B cell (primary cell): ENCODE measurements around the gene EVI2B. TPM values are rescaled to one million over a fixed set of nuclear protein-coding genes. Genes with fewer than 3 reads are reported as not detected.

ENCODE experiments used
- ATAC-seq: fragments of 200-7000 bp; cut with Tn5 transposase; one replicate; pipeline ENCODE4 v1.10.0; 2021; ENCODE audit warnings: low read depth, mild to moderate bottlenecking, moderate number of reproducible peaks, moderate library complexity
- CTCF ChIA-PET: fragments of 350-600 bp; sonication (Branson Sonifier 250); formaldehyde crosslinking; loops from one replicate; lab custom pipeline; 2021; ENCODE audit warnings: antibody characterized with exemption, inconsistent platforms; lab: Charles Lee
- POLR2A ChIA-PET: fragments of 350-600 bp; sonication (Branson Sonifier 250); formaldehyde crosslinking; loops from one replicate; lab custom pipeline; 2021; ENCODE audit warnings: antibody characterized with exemption; lab: Charles Lee
- DNase-seq: peaks from one replicate; pipeline ENCODE4 v3.0.0; 2013
- H2AFZ ChIP-seq: 2 replicates; pipeline ENCODE4 v1.6.1; 2012; ENCODE audit warnings: mild to moderate bottlenecking, low read depth, low read length; ENCODE audit not compliant: insufficient read depth, poor library complexity, severe bottlenecking
- H3K27ac ChIP-seq, 2 donors: 1 replicate in 1 of 2; 2 replicates in 1 of 2; pipeline ENCODE4 v1.5.1; 2012 to 2013; ENCODE audit warnings: low read length in 2 of 2, mild to moderate bottlenecking in 2 of 2, moderate library complexity in 1 of 2
- H3K27me3 ChIP-seq, 4 experiments: fragments of 200-600 bp in 1 of 4; sonication (generic) in 1 of 4; replicated peaks in 1 of 4; 1 replicate in 2 of 4; 2 replicates in 2 of 4; pipeline versions ENCODE4 v1.6.1 to v1.7.0; 2013 to 2016; ENCODE audit warnings: low read length in 3 of 4, mild to moderate bottlenecking in 2 of 4, mixed read lengths in 1 of 4, moderate library complexity in 1 of 4; ENCODE audit not compliant: insufficient read depth in 4 of 4, control insufficient read depth in 3 of 4; ENCODE audit errors: control extremely low read depth in 1 of 4
- H3K36me3 ChIP-seq, 2 experiments: replicated peaks in 1 of 2; 1 replicate in 1 of 2; 2 replicates in 1 of 2; pipeline versions ENCODE4 v1.6.1 to v1.7.1; 2013; ENCODE audit warnings: low read length in 1 of 2; ENCODE audit not compliant: insufficient read depth in 2 of 2, control insufficient read depth in 1 of 2; ENCODE audit errors: control extremely low read depth in 1 of 2, extremely low read depth in 1 of 2
- H3K4me1 ChIP-seq, 2 donors: fragments of 200-600 bp in 1 of 2; sonication (generic) in 1 of 2; 1 replicate in 1 of 2; 2 replicates in 1 of 2; pipeline versions ENCODE4 v1.5.1 to v1.6.1; 2013 to 2017; ENCODE audit warnings: low read length in 2 of 2; ENCODE audit not compliant: control insufficient read depth in 2 of 2, insufficient read depth in 2 of 2
- H3K4me2 ChIP-seq: replicated peaks from 2 replicates; pipeline ENCODE3; 2012; ENCODE audit warnings: mild to moderate bottlenecking, low read depth, low read length; ENCODE audit not compliant: poor library complexity, severe bottlenecking
- H3K4me3 ChIP-seq, 5 experiments: fragments of 200-600 bp in 1 of 5; sonication (generic) in 1 of 5; 1 replicate in 3 of 5; 2 replicates in 2 of 5; pipeline versions ENCODE4 v1.5.1 to v1.7.0; 2011 to 2016; ENCODE audit warnings: low read length in 4 of 5, mild to moderate bottlenecking in 4 of 5, low read depth in 2 of 5, control low read depth in 1 of 5, moderate library complexity in 1 of 5; ENCODE audit not compliant: insufficient read depth in 1 of 5; ENCODE audit errors: control extremely low read depth in 1 of 5, extremely low read depth in 1 of 5
- H3K79me2 ChIP-seq: fragments of 200-600 bp; sonication (generic); one replicate; pipeline ENCODE4 v1.6.0; 2016; ENCODE audit warnings: low read length; ENCODE audit not compliant: control insufficient read depth, insufficient read depth
- H3K9ac ChIP-seq: fragments of 200-600 bp; sonication (generic); 2 replicates; pipeline ENCODE4 v1.6.1; 2017; ENCODE audit warnings: mild to moderate bottlenecking, low read length, moderate library complexity
- H3K9me3 ChIP-seq, 3 donors: one replicate each; pipeline versions ENCODE4 v1.6.1 to v1.7.1; 2013; ENCODE audit warnings: low read length in 2 of 3; ENCODE audit not compliant: control insufficient read depth in 2 of 3, insufficient read depth in 1 of 3; ENCODE audit errors: control extremely low read depth in 1 of 3
- H4K20me1 ChIP-seq: 2 replicates; pipeline ENCODE4 v1.6.0; 2012; ENCODE audit warnings: mild to moderate bottlenecking, low read length; ENCODE audit not compliant: insufficient read depth, control insufficient read depth, poor library complexity, severe bottlenecking
- H3K27ac Mint-ChIP-seq: one replicate; pipeline ENCODE4 v1.8.0; 2021; ENCODE audit warnings: mixed read lengths
- H3K27me3 Mint-ChIP-seq: one replicate; pipeline ENCODE4 v1.8.0; 2021; ENCODE audit warnings: mixed read lengths
- H3K4me1 Mint-ChIP-seq: one replicate; pipeline ENCODE4 v1.8.0; 2021; ENCODE audit warnings: mixed read lengths
- H3K4me3 Mint-ChIP-seq: one replicate; pipeline ENCODE4 v1.8.0; 2021; ENCODE audit warnings: mixed read lengths
- H3K9me3 Mint-ChIP-seq: one replicate; pipeline ENCODE4 v1.8.0; 2022; ENCODE audit warnings: mixed read lengths; ENCODE audit not compliant: insufficient read depth
- EZH2 ChIP-seq: IDR thresholded peaks from 2 replicates; pipeline ENCODE4 v1.6.1; 2012; ENCODE audit warnings: borderline replicate concordance, low read depth, mild to moderate bottlenecking, moderate library complexity, low read length; ENCODE audit not compliant: insufficient read depth, poor library complexity, severe bottlenecking
- WGBS: methylation state at CpG from one replicate; pipeline ENCODE4 v1.1.5; 2013; ENCODE audit warnings: missing lambda C conversion rate; ENCODE audit not compliant: insufficient coverage; 5-methylcytosine and 5-hydroxymethylcytosine counted together
- intact Hi-C: fragments of 100-400 bp; cut with micrococcal nuclease; formaldehyde crosslinking; loops from one replicate; pipeline ENCODE4 v1.10.0; 2022
- polyA plus RNA-seq: library from polyadenylated mRNA; depleted of rRNA; stranded (reverse); fragments of >200 nt; gene quantifications from 2 replicates; pipeline ENCODE4 v1.2.3, GENCODE V29; 2012
- total RNA-seq, 2 donors: library from RNA; stranded (reverse); fragments of 120-200 nt in 1 of 2; gene quantifications; 1 replicate in 1 of 2; 2 replicates in 1 of 2; pipeline versions ENCODE4 v1.2.3 to v1.2.4, GENCODE V29; 2013 to 2022
- TF ChIP-seq, protein P1 (sequence below): fragments of 200-600 bp; IDR thresholded peaks from one replicate; pipeline ENCODE4 v1.8.0; 2022; ENCODE audit warnings: antibody characterized with exemption, mild to moderate bottlenecking

The EVI2B gene
- total and polyA plus RNA-seq, 2 donors (not counting 1 experiment from before 2014, with no cell fraction given): 132 to 135 TPM

DNA sequence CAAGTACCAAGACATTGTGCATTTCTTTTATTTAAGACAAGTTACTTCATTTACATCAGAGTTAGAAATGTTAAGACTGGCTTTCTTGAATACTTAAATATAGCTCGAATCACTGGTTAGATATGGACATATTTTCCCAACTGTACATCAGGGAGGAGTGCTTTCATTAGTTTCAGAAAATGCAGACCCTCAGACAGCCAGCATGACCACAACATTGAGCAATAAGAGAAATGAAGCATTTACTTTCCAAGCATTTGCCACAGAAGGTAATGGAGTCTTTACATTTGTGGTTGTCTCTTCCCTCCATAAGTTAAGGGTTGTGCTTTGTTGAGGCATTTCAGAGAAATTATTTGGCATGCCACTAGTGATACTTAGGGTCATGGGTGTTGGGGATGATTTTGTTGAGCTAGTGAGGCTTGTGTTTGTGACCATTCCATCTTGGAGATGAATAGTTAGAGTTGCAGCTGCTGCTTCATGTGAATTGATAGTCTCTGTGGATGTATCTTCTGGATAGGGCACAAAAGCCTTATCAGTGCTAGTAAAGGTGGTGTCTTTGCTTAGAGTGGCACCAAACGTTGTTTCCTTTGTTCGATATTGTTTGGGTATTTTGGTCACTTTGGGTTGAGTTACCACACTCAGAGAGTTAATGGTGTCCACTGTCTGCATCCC lies 18.9 kb downstream of the EVI2B start:
- no peaks in the 10 kb centered on the region for H3K9me3 ChIP-seq
- H3K27ac Mint-ChIP-seq: no peak overlapping the region
- H4K20me1 ChIP-seq: no peaks in the 10 kb centered on the region
- POLR2A ChIA-PET: no interaction called here
- no peak overlapping the region for H2AFZ ChIP-seq
- no peak overlapping the region for H3K4me2 ChIP-seq
- no peak overlapping the region for H3K4me3 ChIP-seq
- H3K79me2 ChIP-seq: peaks cover 3% of the 10 kb centered on the region
- 93% methylated on average over 2 of the region's 3 CpGs for WGBS
- H3K4me1 ChIP-seq: no peaks in the 10 kb centered on the region
- TF ChIP-seq, protein P1, sequence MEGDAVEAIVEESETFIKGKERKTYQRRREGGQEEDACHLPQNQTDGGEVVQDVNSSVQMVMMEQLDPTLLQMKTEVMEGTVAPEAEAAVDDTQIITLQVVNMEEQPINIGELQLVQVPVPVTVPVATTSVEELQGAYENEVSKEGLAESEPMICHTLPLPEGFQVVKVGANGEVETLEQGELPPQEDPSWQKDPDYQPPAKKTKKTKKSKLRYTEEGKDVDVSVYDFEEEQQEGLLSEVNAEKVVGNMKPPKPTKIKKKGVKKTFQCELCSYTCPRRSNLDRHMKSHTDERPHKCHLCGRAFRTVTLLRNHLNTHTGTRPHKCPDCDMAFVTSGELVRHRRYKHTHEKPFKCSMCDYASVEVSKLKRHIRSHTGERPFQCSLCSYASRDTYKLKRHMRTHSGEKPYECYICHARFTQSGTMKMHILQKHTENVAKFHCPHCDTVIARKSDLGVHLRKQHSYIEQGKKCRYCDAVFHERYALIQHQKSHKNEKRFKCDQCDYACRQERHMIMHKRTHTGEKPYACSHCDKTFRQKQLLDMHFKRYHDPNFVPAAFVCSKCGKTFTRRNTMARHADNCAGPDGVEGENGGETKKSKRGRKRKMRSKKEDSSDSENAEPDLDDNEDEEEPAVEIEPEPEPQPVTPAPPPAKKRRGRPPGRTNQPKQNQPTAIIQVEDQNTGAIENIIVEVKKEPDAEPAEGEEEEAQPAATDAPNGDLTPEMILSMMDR: no peak
- TF ChIP-seq EZH2: no peak
- H3K9ac ChIP-seq: no peak overlapping the region
- no peaks in the 10 kb centered on the region for H3K9me3 Mint-ChIP-seq
- H3K36me3 ChIP-seq: peaks cover 0 to 4% of the 10 kb centered on the region in 2 experiments
- no peak overlapping the region for H3K4me3 Mint-ChIP-seq
- DNase-seq (no peak), ATAC-seq (no peak)
- intact Hi-C loops: no loop called here
- no peaks in the 10 kb centered on the region for H3K27me3 Mint-ChIP-seq
- CTCF ChIA-PET: interaction anchor here (0.8 kb wide), 1 partner anchor 30 kb away, joined by 3 read pairs; no protein-coding TSS in a partner anchor
- H3K27me3 ChIP-seq: no peaks in the 10 kb centered on the region
- H3K27ac ChIP-seq: no peak overlapping the region
- H3K4me1 Mint-ChIP-seq: no peaks in the 10 kb centered on the region

DNA sequence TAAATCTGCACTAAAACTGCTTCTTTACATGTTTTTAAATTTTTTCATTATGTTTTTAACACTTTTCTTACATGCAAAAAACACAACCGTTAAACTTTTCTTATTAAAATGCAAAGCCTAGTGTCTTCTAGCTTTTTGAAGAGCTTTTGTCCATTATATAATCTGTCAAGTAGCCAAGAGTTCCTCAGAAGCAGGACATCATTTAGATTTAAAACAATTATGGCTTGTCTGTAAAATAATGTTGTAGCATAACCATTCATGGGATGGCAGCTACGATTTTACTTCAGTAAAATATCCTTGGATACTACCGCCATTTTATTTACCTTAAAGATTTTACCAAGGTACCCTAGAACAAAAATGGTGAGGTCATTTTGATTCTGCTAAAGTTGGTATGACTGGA lies 19.6 kb downstream of the EVI2B start:
- intact Hi-C loops: no loop called here
- Histone ChIP-seq H3K79me2 (no peaks in the 10 kb centered on the region), H3K9ac (no peak overlapping the region), H3K27me3 (no peaks in the 10 kb centered on the region), H3K9me3 (no peaks in the 10 kb centered on the region), H3K27ac (no peak overlapping the region), H3K36me3 (peaks cover 0 to 4% of the 10 kb centered on the region in 2 experiments), H3K4me2 (no peak overlapping the region), H3K4me3 (no peak overlapping the region), H4K20me1 (no peaks in the 10 kb centered on the region), H2AFZ (no peak overlapping the region), H3K4me1 (no peaks in the 10 kb centered on the region)
- Mint-ChIP-seq H3K4me3 (no peak overlapping the region), H3K27ac (no peak overlapping the region), H3K4me1 (no peaks in the 10 kb centered on the region), H3K9me3 (no peaks in the 10 kb centered on the region), H3K27me3 (no peaks in the 10 kb centered on the region)
- DNase-seq (no peak), ATAC-seq (no peak)
- CTCF ChIA-PET: no interaction called here
- WGBS: no CpG with 5 or more reads among the region's 3 CpGs
- TF ChIP-seq, protein P1: no peak
- no peak for TF ChIP-seq EZH2
- POLR2A ChIA-PET: no interaction called here
